Activated T-cell treated with anti-CD3 and anti-CD28 coated beads, Interleukin-2, amount 50 U/mL, for 4 hours (primary cell): ENCODE results near the gene TRPC4. TPM values are rescaled to one million over a fixed set of nuclear protein-coding genes. Genes with fewer than 3 reads are reported as not detected.

Source experiments
- ATAC-seq, 2 donors: fragments of 200-7000 bp; cut with Tn5 transposase; one replicate each; pipeline ENCODE4 v1.10.0; 2021
- DNase-seq: peaks from one replicate; pipeline ENCODE4 v3.0.0-alpha.2; 2020
- H3K27me3 Mint-ChIP-seq: one replicate; pipeline ENCODE4 v1.8.0; 2021; ENCODE audit warnings: low read depth, mixed read lengths
- H3K36me3 Mint-ChIP-seq: one replicate; pipeline ENCODE4 v1.8.0; 2022; ENCODE audit warnings: mixed read lengths; ENCODE audit not compliant: insufficient read depth
- H3K4me1 Mint-ChIP-seq: one replicate; pipeline ENCODE4 v1.8.0; 2021; ENCODE audit warnings: low read depth, mixed read lengths
- H3K4me3 Mint-ChIP-seq: one replicate; pipeline ENCODE4 v1.8.0; 2021; ENCODE audit warnings: mild to moderate bottlenecking, moderate library complexity, mixed read lengths
- H3K9me3 Mint-ChIP-seq: one replicate; pipeline ENCODE4 v1.8.0; 2021; ENCODE audit warnings: mixed read lengths
- total RNA-seq, 3 donors: library from RNA; stranded (reverse); gene quantifications; one replicate each; pipeline ENCODE4 v1.2.1, GENCODE V29; 2021

Gene TRPC4
- total RNA-seq, 3 donors from 2014 or later = not detected

GRCh38 chr13:37788346-37788745 is 81.2 kb downstream of the TRPC4 start:
- H3K27me3 Mint-ChIP-seq = no peaks in the 10 kb centered on the region
- H3K36me3 Mint-ChIP-seq = no peaks in the 10 kb centered on the region

DNA sequence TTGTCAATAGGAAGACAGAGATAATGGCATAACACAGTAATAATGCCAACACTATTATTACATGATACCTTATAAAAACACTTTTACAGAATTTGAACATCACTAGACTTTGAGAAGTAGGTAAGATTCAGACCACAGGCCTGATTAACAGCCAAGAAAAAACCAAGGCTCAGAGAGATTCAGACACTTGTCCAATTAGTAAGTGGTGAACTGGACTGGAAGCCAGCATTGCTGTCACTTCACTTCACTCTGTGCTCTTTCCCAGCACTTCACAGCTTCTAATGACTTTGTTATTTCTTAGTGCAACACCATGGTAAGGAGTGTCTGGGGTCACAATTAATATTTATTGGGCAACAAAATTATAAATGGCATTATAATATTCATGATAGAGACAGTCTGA is 91.9 kb downstream of the TRPC4 start:
- Mint-ChIP-seq H3K4me1 (no peaks in the 10 kb centered on the region), H3K36me3 (no peaks in the 10 kb centered on the region), H3K27me3 (no peaks in the 10 kb centered on the region), H3K4me3 (no peak overlapping the region), H3K9me3 (no peaks in the 10 kb centered on the region)
- ATAC-seq (no peak), DNase-seq (no peak)

More at GRCh38 chr13:37788346-37788745, 81.2 kb downstream of the TRPC4 start:
- H3K4me1 Mint-ChIP-seq = no peaks in the 10 kb centered on the region
- H3K9me3 Mint-ChIP-seq = peaks cover 6% of the 10 kb centered on the region
- ATAC-seq (no peak), DNase-seq (no peak)
- no peak overlapping the region for H3K4me3 Mint-ChIP-seq

DNA sequence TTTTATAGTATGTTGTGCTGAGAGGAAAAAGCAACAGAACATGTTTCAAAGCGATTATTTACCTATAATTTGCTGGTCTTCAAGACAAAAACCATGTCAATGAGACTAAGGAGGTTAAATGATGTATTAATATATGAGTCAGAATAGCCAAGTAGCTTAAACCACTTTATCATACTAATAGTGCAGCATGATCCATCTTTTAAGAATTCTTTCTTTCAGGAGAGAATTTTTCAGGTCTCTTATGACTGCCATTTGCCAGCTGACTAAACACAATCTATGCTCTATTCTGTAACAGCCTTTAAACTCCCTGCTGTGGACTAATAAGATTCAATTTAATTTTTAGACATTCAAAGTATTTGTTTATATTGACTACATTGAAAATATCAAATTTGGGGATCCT is 93.7 kb downstream of the TRPC4 start:
- Mint-ChIP-seq H3K36me3 (no peaks in the 10 kb centered on the region), H3K27me3 (no peaks in the 10 kb centered on the region), H3K4me3 (no peak overlapping the region), H3K4me1 (no peaks in the 10 kb centered on the region), H3K9me3 (no peaks in the 10 kb centered on the region)
- no peak for DNase-seq
- no peak for ATAC-seq

- no peaks in the 10 kb centered on the region for H3K4me1 Mint-ChIP-seq
- no peaks in the 10 kb centered on the region for H3K27me3 Mint-ChIP-seq
- ATAC-seq (no peak), DNase-seq (no peak)
- H3K4me3 Mint-ChIP-seq = no peak overlapping the region
- H3K36me3 Mint-ChIP-seq = no peaks in the 10 kb centered on the region
- H3K9me3 Mint-ChIP-seq = no peaks in the 10 kb centered on the region
Measured at GRCh38 chr13:37772644-37773043, 96.9 kb downstream of the TRPC4 start.

GRCh38 chr13:37769545-37769944 is 100.0 kb downstream of the TRPC4 start:
- Mint-ChIP-seq H3K4me1 (no peaks in the 10 kb centered on the region), H3K4me3 (no peak overlapping the region), H3K27me3 (no peaks in the 10 kb centered on the region), H3K9me3 (no peaks in the 10 kb centered on the region), H3K36me3 (no peaks in the 10 kb centered on the region)
- DNase-seq (no peak), ATAC-seq (no peak)

- DNase-seq (no peak), ATAC-seq (no peak)
- H3K9me3 Mint-ChIP-seq = no peaks in the 10 kb centered on the region
- H3K4me1 Mint-ChIP-seq = no peaks in the 10 kb centered on the region
- no peak overlapping the region for H3K4me3 Mint-ChIP-seq
- no peaks in the 10 kb centered on the region for H3K36me3 Mint-ChIP-seq
- no peaks in the 10 kb centered on the region for H3K27me3 Mint-ChIP-seq
Measured at GRCh38 chr13:37769078-37769477, 100.5 kb downstream of the TRPC4 start.

- no peaks in the 10 kb centered on the region for H3K27me3 Mint-ChIP-seq
- DNase-seq (no peak), ATAC-seq (no peak)
- H3K36me3 Mint-ChIP-seq = no peaks in the 10 kb centered on the region
- H3K4me1 Mint-ChIP-seq = no peaks in the 10 kb centered on the region
- no peaks in the 10 kb centered on the region for H3K9me3 Mint-ChIP-seq
- no peak overlapping the region for H3K4me3 Mint-ChIP-seq
Measured at GRCh38 chr13:37766502-37766901, 103.1 kb downstream of the TRPC4 start.

- no peak overlapping the region for H3K4me3 Mint-ChIP-seq
- no peaks in the 10 kb centered on the region for H3K27me3 Mint-ChIP-seq
- H3K4me1 Mint-ChIP-seq = no peaks in the 10 kb centered on the region
- no peak for DNase-seq
- ATAC-seq = no peak
- H3K36me3 Mint-ChIP-seq = no peaks in the 10 kb centered on the region
- H3K9me3 Mint-ChIP-seq = no peaks in the 10 kb centered on the region
Measured at GRCh38 chr13:37755349-37755748, 114.2 kb downstream of the TRPC4 start.

DNA sequence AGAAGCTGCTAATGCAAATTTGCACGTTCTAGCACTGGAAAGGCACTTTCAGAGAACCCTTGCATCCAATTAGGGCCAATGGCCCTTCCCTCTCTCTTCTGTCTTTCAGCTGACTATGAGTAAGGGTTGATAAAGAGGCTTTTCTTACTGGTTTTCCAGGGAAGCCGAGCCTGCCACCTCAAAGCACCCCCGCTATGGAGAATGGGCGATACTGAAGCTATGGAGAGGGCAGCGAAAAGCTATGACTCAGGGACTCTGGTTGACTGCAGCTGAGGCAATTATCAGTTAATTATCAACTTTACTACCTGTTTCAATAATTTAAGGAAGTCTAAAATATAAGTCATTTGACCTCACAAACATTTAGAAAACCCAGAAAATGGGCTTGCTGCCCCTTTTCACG is 115.8 kb downstream of the TRPC4 start:
- no peaks in the 10 kb centered on the region for H3K4me1 Mint-ChIP-seq
- H3K9me3 Mint-ChIP-seq = no peaks in the 10 kb centered on the region
- ATAC-seq (no peak), DNase-seq (no peak)
- no peaks in the 10 kb centered on the region for H3K36me3 Mint-ChIP-seq
- H3K27me3 Mint-ChIP-seq = no peaks in the 10 kb centered on the region
- H3K4me3 Mint-ChIP-seq = no peak overlapping the region

GRCh38 chr13:37752146-37752545 is 117.4 kb downstream of the TRPC4 start:
- Mint-ChIP-seq H3K4me3 (no peak overlapping the region), H3K27me3 (no peaks in the 10 kb centered on the region), H3K36me3 (no peaks in the 10 kb centered on the region), H3K9me3 (no peaks in the 10 kb centered on the region), H3K4me1 (no peaks in the 10 kb centered on the region)
- DNase-seq (no peak), ATAC-seq (no peak)

GRCh38 chr13:37751025-37751424 is 118.5 kb downstream of the TRPC4 start:
- Mint-ChIP-seq H3K36me3 (no peaks in the 10 kb centered on the region), H3K4me1 (no peaks in the 10 kb centered on the region), H3K9me3 (no peaks in the 10 kb centered on the region), H3K27me3 (no peaks in the 10 kb centered on the region), H3K4me3 (no peak overlapping the region)
- DNase-seq = no peak
- ATAC-seq = no peak

DNA sequence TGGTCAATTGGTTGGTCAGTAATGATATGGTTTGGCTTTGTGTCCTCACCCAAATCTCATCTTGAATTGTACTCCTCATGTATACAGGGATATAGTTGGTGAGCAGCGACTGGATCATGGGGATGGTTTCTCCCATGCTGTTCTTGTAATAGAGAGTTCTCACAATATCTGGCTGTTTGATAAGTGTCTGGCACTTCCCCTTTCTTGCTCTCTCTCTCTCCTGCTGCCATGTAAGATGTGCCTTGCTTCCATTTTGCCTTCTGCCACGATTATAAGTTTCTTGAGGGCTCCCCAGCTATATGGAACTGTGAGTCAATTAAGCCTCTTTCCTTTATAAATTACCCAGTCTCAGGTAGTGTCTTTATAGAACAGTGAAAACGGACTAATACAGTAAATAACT is 120.7 kb downstream of the TRPC4 start:
- no peaks in the 10 kb centered on the region for H3K4me1 Mint-ChIP-seq
- no peak for ATAC-seq
- H3K27me3 Mint-ChIP-seq = no peaks in the 10 kb centered on the region
- H3K36me3 Mint-ChIP-seq = no peaks in the 10 kb centered on the region
- no peaks in the 10 kb centered on the region for H3K9me3 Mint-ChIP-seq
- no peak overlapping the region for H3K4me3 Mint-ChIP-seq
- DNase-seq = no peak

- H3K4me3 Mint-ChIP-seq = no peak overlapping the region
Measured at GRCh38 chr13:37747071-37747612, 122.4 kb downstream of the TRPC4 start.

GRCh38 chr13:37741536-37741935 is 128.0 kb downstream of the TRPC4 start:
- no peaks in the 10 kb centered on the region for H3K4me1 Mint-ChIP-seq
- H3K9me3 Mint-ChIP-seq = peaks cover 10% of the 10 kb centered on the region
- H3K27me3 Mint-ChIP-seq = no peaks in the 10 kb centered on the region
- ATAC-seq (no peak), DNase-seq (no peak)
- H3K36me3 Mint-ChIP-seq = no peaks in the 10 kb centered on the region
- no peak overlapping the region for H3K4me3 Mint-ChIP-seq

More at GRCh38 chr13:37747071-37747612, 122.4 kb downstream of the TRPC4 start:
- no peaks in the 10 kb centered on the region for H3K27me3 Mint-ChIP-seq
- ATAC-seq (no peak), DNase-seq (no peak)
- peaks cover 4% of the 10 kb centered on the region for H3K9me3 Mint-ChIP-seq
- no peaks in the 10 kb centered on the region for H3K4me1 Mint-ChIP-seq
- H3K36me3 Mint-ChIP-seq = no peaks in the 10 kb centered on the region

DNA sequence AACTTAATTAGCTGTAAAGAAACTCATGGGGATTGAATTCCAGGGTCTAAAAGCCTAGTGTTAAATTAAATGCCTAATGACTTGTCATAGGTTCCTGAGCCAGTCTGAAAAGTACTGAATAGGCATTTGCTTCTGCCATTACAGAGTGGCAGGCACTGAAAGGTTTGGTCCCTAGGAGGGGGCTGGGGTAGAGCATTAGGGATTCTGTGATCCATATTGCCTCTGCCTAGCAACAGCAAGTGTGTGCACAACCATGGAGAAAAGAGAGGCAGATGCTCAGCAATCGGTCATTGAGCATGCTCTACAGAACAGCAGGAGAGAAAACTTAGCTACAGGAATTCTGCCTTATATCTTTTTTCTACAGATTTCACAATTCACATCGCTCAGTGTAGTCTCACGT is 133.5 kb downstream of the TRPC4 start:
- no peak for DNase-seq
- Mint-ChIP-seq H3K27me3 (no peaks in the 10 kb centered on the region), H3K4me1 (no peaks in the 10 kb centered on the region), H3K36me3 (no peaks in the 10 kb centered on the region), H3K9me3 (peaks cover 4% of the 10 kb centered on the region), H3K4me3 (no peak overlapping the region)
- no peak for ATAC-seq

DNA sequence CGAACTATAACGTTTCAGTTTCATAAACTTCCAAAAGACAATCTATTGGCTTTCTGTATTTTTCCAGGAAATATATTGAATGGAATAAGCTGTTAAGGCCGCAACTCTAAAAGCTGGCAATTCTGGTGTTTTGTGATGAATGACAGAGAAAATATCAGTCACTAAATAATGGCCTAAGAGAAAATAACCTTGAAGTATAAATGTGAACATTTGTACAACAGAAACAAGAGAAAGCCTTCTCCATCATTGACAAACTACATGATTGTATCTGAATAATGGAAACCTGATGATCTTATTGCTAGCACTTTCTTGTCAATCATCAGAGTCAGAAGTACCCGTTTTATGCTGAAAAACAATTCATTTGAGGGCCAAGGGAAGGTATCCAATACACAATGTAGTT is 134.3 kb downstream of the TRPC4 start:
- H3K4me3 Mint-ChIP-seq = no peak overlapping the region
- no peaks in the 10 kb centered on the region for H3K27me3 Mint-ChIP-seq
- peaks cover 3% of the 10 kb centered on the region for H3K9me3 Mint-ChIP-seq
- no peaks in the 10 kb centered on the region for H3K4me1 Mint-ChIP-seq
- no peaks in the 10 kb centered on the region for H3K36me3 Mint-ChIP-seq
- DNase-seq (no peak), ATAC-seq (no peak)
